Heart left ventricle (tissue), 16 donors: ENCODE results near the gene NAALADL1. TPM values are rescaled to one million over a fixed set of nuclear protein-coding genes. Genes with fewer than 3 reads are reported as not detected.

Experiments used
- ATAC-seq, 4 donors: fragments of 200-7000 bp; cut with Tn5 transposase; one replicate each; pipeline ENCODE4 v1.9.1; 2020 to 2022; ENCODE audit warnings: moderate library complexity in 4 of 4, mild to moderate bottlenecking in 3 of 4, moderate number of reproducible peaks in 1 of 4
- DNase-seq, 5 donors: peaks; one replicate each; pipeline ENCODE4 v3.0.0-alpha.2; 2020
- H3K27ac ChIP-seq, 12 donors: fragments of 200-600 bp; sonication (generic) in 4 of 12; one replicate each; pipeline versions ENCODE4 v1.5.0 to v1.8.0; 2016 to 2022; ENCODE audit warnings: mild to moderate bottlenecking in 2 of 12
- H3K27me3 ChIP-seq, 9 donors: fragments of 200-600 bp; sonication (generic) in 2 of 9; one replicate each; pipeline versions ENCODE4 v1.5.1 to v1.8.0; 2016 to 2022; ENCODE audit warnings: mild to moderate bottlenecking in 3 of 9
- H3K36me3 ChIP-seq, 9 donors: fragments of 200-600 bp; sonication (generic) in 2 of 9; one replicate each; pipeline versions ENCODE4 v1.5.0 to v1.8.0; 2018 to 2022; ENCODE audit warnings: mild to moderate bottlenecking in 2 of 9
- H3K4me1 ChIP-seq, 12 donors: fragments of 200-600 bp; sonication (generic) in 4 of 12; one replicate each; pipeline versions ENCODE4 v1.5.0 to v1.8.0; 2016 to 2022; ENCODE audit warnings: mild to moderate bottlenecking in 3 of 12
- H3K4me3 ChIP-seq, 12 donors: fragments of 200-600 bp; sonication (generic) in 4 of 12; one replicate each; pipeline versions ENCODE4 v1.5.0 to v1.8.0; 2017 to 2022; ENCODE audit warnings: mild to moderate bottlenecking in 9 of 12, moderate library complexity in 4 of 12
- H3K9me3 ChIP-seq, 12 donors: fragments of 200-600 bp; sonication (generic) in 4 of 12; one replicate each; pipeline versions ENCODE4 v1.5.0 to v1.8.0; 2016 to 2022; ENCODE audit warnings: mild to moderate bottlenecking in 1 of 12
- CTCF ChIP-seq, 12 donors: fragments of 200-600 bp; sonication (generic) in 4 of 12; IDR thresholded peaks; one replicate each; pipeline versions ENCODE4 v1.5.0 to v1.8.0; 2018 to 2022; ENCODE audit warnings: antibody characterized with exemption in 12 of 12, mild to moderate bottlenecking in 5 of 12
- POLR2A ChIP-seq, 2 donors: fragments of 450-650 bp; IDR thresholded peaks; one replicate each; pipeline ENCODE4 v1.6.1; 2017; ENCODE audit warnings: antibody characterized with exemption in 2 of 2, mild to moderate bottlenecking in 2 of 2, moderate library complexity in 2 of 2
- WGBS, 4 donors: extraction: QIAGEN DNeasy Blood & Tissue Kit in 2 of 4; methylation state at CpG; one replicate each; pipeline versions ENCODE4 v1.1.5 to v1.1.7; 2013 to 2018; 5-methylcytosine and 5-hydroxymethylcytosine counted together
- intact Hi-C, 10 donors: fragments of 100-400 bp; cut with DNase I; formaldehyde crosslinking; loops; one replicate each; pipeline versions ENCODE4 v1.11.1 to v1.14.2; 2022
- polyA plus RNA-seq, 2 donors: library from polyadenylated mRNA; stranded (reverse); fragments of 200-250 nt; gene quantifications; one replicate each; pipeline ENCODE4 v1.2.3, GENCODE V29; 2013
- total RNA-seq, 9 donors: library from RNA; depleted of rRNA in 2 of 9; stranded (reverse); fragments of >200 nt in 2 of 9; fragmentation: NEBNext Ultra II Directional in 3 of 9; extraction: Animal tissue kit (Norgen Biotek cat#: 25700) in 3 of 9; gene quantifications; one replicate each; pipeline versions ENCODE4 v1.1.0 to v1.2.4, GENCODE V29; 2016 to 2023
- donor health status: ischemic (EF 13 %, LVEDD 7.1; RV severe dilation, severe dysfunction).
- donor health status: healthy with polysubstance abuse.
- donor health status: DM: no; HTN: yes; CAD: no.
- donor health status: DM: no; HTN: no; CAD: no.
- donor health status: ischemic (EF 25% LVEDD 6.9; RV normal size, moderate dysfunction).
- donor health status: ischemic (EF 25% LVEDD 5.7; RV mildly dilated, moderate dysfunction).
- donor health status: healthy.
- donor health status: DM: yes; HTN: yes; CAD: no.
- donor health status: ischemic (EF 35%, LVEDD 5.7; RV mildly dilated, moderate dysfunction).
- donor health status: nonischemic (EF 11% LVEDD 7.7; RV severe dilation, severe dysfunction).
- donor health status: DM: yes; HTN: yes; CAD: no.
- donor health status: PGD.
- donor health status: ischemic (EF 29% LVEDD 5.4; RV normal size, mild dysfunction).
- donor health status: nonischemic (EF 23%, LVEDD 6.1; RV moderate dilation, normal function).

NAALADL1 gene
- total and polyA plus RNA-seq, 11 donors = 2.6 to 7.4 (median 3.4) TPM

DNA sequence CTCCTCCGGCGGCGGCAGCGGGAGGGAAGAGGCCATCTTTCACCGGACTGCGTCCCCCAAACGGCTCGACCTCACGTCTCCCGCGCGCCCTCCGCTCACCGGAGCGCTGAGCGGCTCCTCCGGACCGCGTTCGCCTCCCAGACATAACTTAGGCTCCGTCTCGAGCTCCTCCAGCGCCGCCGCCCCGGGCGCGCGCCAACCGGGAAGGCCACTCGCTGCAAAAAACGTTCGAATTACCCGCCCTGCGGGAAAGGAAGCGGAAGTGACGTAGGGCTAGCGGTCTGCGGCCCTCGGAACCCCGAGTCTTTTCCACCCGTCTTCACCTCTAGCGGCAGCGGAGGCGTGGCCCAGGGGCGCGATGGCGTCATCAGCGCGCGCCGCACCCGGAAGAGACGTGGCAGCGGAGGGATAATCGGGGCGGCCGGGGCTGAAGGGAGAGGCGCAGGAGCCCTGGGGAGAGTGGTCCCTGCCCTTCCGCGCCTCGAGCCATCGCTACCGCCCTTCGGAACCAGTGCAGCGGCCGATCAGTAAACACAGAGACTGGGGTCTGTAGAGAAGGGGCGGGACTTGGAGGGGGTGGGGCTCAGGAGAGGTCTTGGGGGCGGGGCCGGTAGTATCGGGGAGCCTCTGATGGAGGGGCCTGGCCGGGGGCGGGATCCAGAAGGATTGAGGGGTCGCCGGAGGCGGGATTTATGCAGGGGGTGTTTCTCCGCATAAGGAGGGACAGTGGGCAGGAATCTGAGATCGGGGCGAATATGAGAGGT is 25.7 kb upstream of the NAALADL1 start, which contains the start of the genes CDCA5 and ZFPL1:
CDCA5 (minus strand) TSS at position 207 of the 764 bp plus-strand sequence; CDS start at position 145, 62 bp downstream.
ZFPL1 (plus strand) TSS at position 389 of the 764 bp plus-strand sequence. CDS start 477 bp downstream, outside the sequence.
- ATAC-seq = peak; percentile 90 to 98 (median 97)
- WGBS, 4 donors = 0 to 1% (median 1%) methylated on average over 60 to 79 of the region's 79 CpGs
- Histone ChIP-seq H3K27me3 (no peaks in the 10 kb centered on the region), H3K9me3 (no peaks in the 10 kb centered on the region), H3K27ac (peak within 1 kb of the TSS; percentile 45 to 95 (median 90)), H3K4me1 (peaks cover 4 to 27% (median 16%) of the 10 kb centered on the region in 12 donors), H3K36me3 (peaks cover 0 to 40% (median 37%) of the 10 kb centered on the region in 9 donors), H3K4me3 (peak within 1 kb of the TSS; percentile 44 to 93 (median 79))
- no peak for TF ChIP-seq CTCF (IDR thresholded peaks at IDR 0.05)
- TF ChIP-seq POLR2A (IDR thresholded peaks at IDR 0.05) = peak in 1 of 2 donors; percentile 58
- intact Hi-C loops = loop anchor here in 7 of 10 donors (1.0 to 10.0 kb wide), 8 partner anchors 12 to 72 kb away; partner anchors contain the start of genes SAC3D1 (in 5 of the 7), ARL2 (in 4 of the 7), VPS51 (in 2 of the 7) and FAU (in 1 of the 7)
- peak; percentile 95 to 96 (median 95) for DNase-seq

GRCh38 chr11:65083134-65083833 is 24.9 kb upstream of the NAALADL1 start:
- no peak for ATAC-seq
- H3K36me3 ChIP-seq = peaks cover 0 to 33% (median 29%) of the 10 kb centered on the region in 9 donors
- H3K4me1 ChIP-seq = peaks cover 4 to 27% (median 16%) of the 10 kb centered on the region in 12 donors
- H3K27me3 ChIP-seq = no peaks in the 10 kb centered on the region
- WGBS, 4 donors = 5 to 9% (median 6%) methylated on average over 13 of the region's 13 CpGs
- DNase-seq = no peak
- intact Hi-C loops = loop anchor here in 5 of 10 donors (5.0 to 10.0 kb wide), 4 partner anchors 41 to 71 kb away; partner anchors contain the start of genes ARL2 (in 4 of the 5), SAC3D1 (in 4 of the 5) and SNX15 (in 1 of the 5)
- peak overlapping the region; percentile 44 to 93 (median 79) for H3K4me3 ChIP-seq
- peak overlapping the region in 9 of 12 donors; percentile 87 to 95 (median 91) for H3K27ac ChIP-seq
- H3K9me3 ChIP-seq = no peaks in the 10 kb centered on the region
- no peak for TF ChIP-seq CTCF (IDR thresholded peaks at IDR 0.05)
- no peak for TF ChIP-seq POLR2A (IDR thresholded peaks at IDR 0.05)

- H3K9me3 ChIP-seq = no peaks in the 10 kb centered on the region
- H3K27me3 ChIP-seq = no peaks in the 10 kb centered on the region
- DNase-seq (no peak), ATAC-seq (no peak)
- H3K36me3 ChIP-seq = no peaks in the 10 kb centered on the region
- H3K4me3 ChIP-seq = no peak overlapping the region
- TF ChIP-seq CTCF (IDR thresholded peaks at IDR 0.05) = no peak
- no peak for TF ChIP-seq POLR2A (IDR thresholded peaks at IDR 0.05)
- intact Hi-C loops = no loop called here
- WGBS, 4 donors = 88 to 96% (median 91%) methylated on average over 9 of the region's 9 CpGs
- H3K4me1 ChIP-seq = peaks cover 0 to 12% (median 5%) of the 10 kb centered on the region in 12 donors
- peak overlapping the region in 1 of 12 donors; percentile 22 for H3K27ac ChIP-seq
These were observed 20.5 kb upstream of the NAALADL1 start for GRCh38 chr11:65078786-65079342.
